Spleen (tissue), 13 donors: Measurements from ENCODE around the gene TAF1D. TPM values are rescaled to one million over a fixed set of nuclear protein-coding genes. Genes with fewer than 3 reads are reported as not detected.

Experiments
- DNase-seq: peaks from one replicate; pipeline ENCODE4 v3.0.0-alpha.2; 2020
- H3K27ac ChIP-seq, 8 donors: fragments of 200-600 bp; sonication (generic) in 7 of 8; 1 replicate in 4 of 8; 2 replicates in 4 of 8; pipeline versions ENCODE4 v1.5.0 to v1.8.0; 2016 to 2021; ENCODE audit warnings: inconsistent platforms in 4 of 8, mild to moderate bottlenecking in 4 of 8, moderate library complexity in 1 of 8
- H3K27me3 ChIP-seq, 7 donors: fragments of 200-600 bp; sonication (generic) in 6 of 7; replicated peaks in 1 of 7; 1 replicate in 4 of 7; 2 replicates in 3 of 7; pipeline versions ENCODE4 v1.5.0 to v1.8.0; 2016 to 2021; ENCODE audit warnings: inconsistent platforms in 3 of 7, mild to moderate bottlenecking in 1 of 7
- H3K36me3 ChIP-seq, 6 donors: fragments of 200-600 bp; sonication (generic) in 5 of 6; 1 replicate in 4 of 6; 2 replicates in 2 of 6; pipeline versions ENCODE4 v1.5.0 to v1.8.0; 2016 to 2021; ENCODE audit warnings: inconsistent platforms in 2 of 6
- H3K4me1 ChIP-seq, 6 donors: fragments of 200-600 bp; sonication (generic) in 5 of 6; 1 replicate in 3 of 6; 2 replicates in 3 of 6; pipeline versions ENCODE4 v1.5.0 to v1.8.0; 2016 to 2021; ENCODE audit warnings: inconsistent platforms in 3 of 6
- H3K4me3 ChIP-seq, 8 donors: fragments of 200-600 bp; sonication (generic) in 7 of 8; 1 replicate in 4 of 8; 2 replicates in 4 of 8; pipeline versions ENCODE4 v1.5.0 to v1.8.0; 2016 to 2021; ENCODE audit warnings: inconsistent platforms in 4 of 8, mild to moderate bottlenecking in 4 of 8, moderate library complexity in 2 of 8
- H3K9me3 ChIP-seq, 8 donors: fragments of 200-600 bp; sonication (generic) in 7 of 8; 1 replicate in 4 of 8; 2 replicates in 4 of 8; pipeline versions ENCODE4 v1.5.0 to v1.8.0; 2016 to 2021; ENCODE audit warnings: inconsistent platforms in 4 of 8
- CTCF ChIP-seq, 11 experiments: fragments of 200-600 bp in 7 of 11; fragments of 450-650 bp in 4 of 11; sonication (generic) in 4 of 11; IDR thresholded peaks in 8 of 11; conservative IDR thresholded peaks in 3 of 11; 1 replicate in 7 of 11; 2 replicates in 4 of 11; pipeline versions ENCODE4 v1.4.0 to v1.8.0; 2016 to 2021; ENCODE audit warnings: antibody characterized with exemption in 11 of 11, inconsistent platforms in 4 of 11, mild to moderate bottlenecking in 1 of 11
- POLR2A ChIP-seq, 3 donors: fragments of 450-650 bp; IDR thresholded peaks; one replicate each; pipeline ENCODE4 v1.5.1; 2017; ENCODE audit warnings: antibody characterized with exemption in 3 of 3, mild to moderate bottlenecking in 1 of 3
- POLR2AphosphoS5 ChIP-seq, 3 donors: sonication (generic); formaldehyde crosslinking; IDR thresholded peaks; one replicate each; pipeline ENCODE4 v1.5.1; 2017; ENCODE audit warnings: antibody characterized with exemption in 3 of 3
- WGBS, 5 donors: extraction: QIAGEN DNeasy Blood & Tissue Kit in 3 of 5; methylation state at CpG; one replicate each; pipeline versions ENCODE4 v1.1.5 to v1.1.7; 2013 to 2018; 5-methylcytosine and 5-hydroxymethylcytosine counted together
- intact Hi-C: fragments of 100-400 bp; cut with DNase I; formaldehyde crosslinking; loops from one replicate; pipeline ENCODE4 v1.15.0; 2023; ENCODE audit warnings: low total_unique reads
- long read RNA-seq, 2 donors: transcript quantifications; one replicate each; lab custom pipeline, GENCODE V29; 2026
- polyA plus RNA-seq, 3 donors: library from polyadenylated mRNA; stranded (reverse); fragments of 200-250 nt; gene quantifications; one replicate each; pipeline ENCODE4 v1.2.1, GENCODE V29; 2013
- total RNA-seq, 7 donors: library from RNA; depleted of rRNA in 3 of 7; stranded (reverse); fragments of >200 nt in 3 of 7; fragmentation: NEBNext Ultra II Directional in 4 of 7; extraction: Animal tissue kit (Norgen Biotek cat#: 25700) in 4 of 7; gene quantifications; one replicate each; pipeline versions ENCODE4 v1.1.0 to v1.2.1, GENCODE V29; 2016 to 2021
- donor health status: healthy with polysubstance abuse.
- donor health status: DM: no; HTN: no; CAD: no; lungs with moderate emphysema.
- donor health status: DM: no; HTN: no; CAD: no.
- donor health status: Bipolar disorder and iron deficiency.
- donor health status: healthy.
- donor health status: DM: no; HTN: no; CAD: no.
- donor health status: DM: yes; HTN: yes; CAD: no.

Gene TAF1D
- 100 to 1,000 TPM in 6 of 7 donors, 10 to 100 TPM in 1; 99.4 to 244 (median 115) TPM for total RNA-seq
- polyA plus RNA-seq, result 100 to 1,000 TPM; 127 to 174 (median 140) TPM
- long read RNA-seq, donor 1, partial matches to known transcripts, result 19 of 23 reads
- long read RNA-seq, donor 1, other reads (novel, unspliced or antisense), result 0 of 23 reads
- long read RNA-seq, donor 2, partial matches to known transcripts, result 15 of 17 reads
- long read RNA-seq, donor 2, other reads (novel, unspliced or antisense), result 0 of 17 reads

- Histone ChIP-seq H3K9me3 (no peaks in the 10 kb centered on the region), H3K4me3 (peak within 1 kb of the TSS; percentile 74 to 90 (median 86)), H3K27ac (peak within 1 kb of the TSS; percentile 84 to 97 (median 96)), H3K36me3 (peaks cover 0 to 45% (median 25%) of the 10 kb centered on the region in 6 donors), H3K27me3 (no peaks in the 10 kb centered on the region), H3K4me1 (peaks cover 25 to 86% (median 59%) of the 10 kb centered on the region in 6 donors)
- intact Hi-C loops, result loop anchor here (5.0 kb wide), 1 partner anchor 51 kb away; no protein-coding TSS in a partner anchor
- DNase-seq, result peak; percentile 99
- 0 to 1% (median 0%) methylated on average over 45 to 65 of the region's 65 CpGs for WGBS, 5 donors
- TF ChIP-seq POLR2A (IDR thresholded peaks at IDR 0.05) (peak; percentile 73 to 88 (median 82)), POLR2AphosphoS5 (IDR thresholded peaks at IDR 0.05) (peak; percentile 92 to 99 (median 97)), CTCF (IDR thresholded peaks at IDR 0.05 in 8 of 11, conservative IDR thresholded peaks at IDR 0.05 in 3 of 11) (peak in 7 of 11 experiments; percentile 11 to 53 (median 30))
These were observed at the start of gene TAF1D, which contains the start of gene C11orf54 for GRCh38 chr11:93741094-93741881. TSS of gene TAF1D (minus strand) at chr11:93741495. CDS start at chr11:93739304, 2,191 bp downstream. TSS of gene C11orf54 (plus strand) at chr11:93741672. CDS start at chr11:93747394, 5,722 bp downstream.

GRCh38 chr11:93784935-93785360 lies 43.7 kb upstream of the TAF1D start:
- Histone ChIP-seq H3K36me3 (peaks cover 0 to 35% (median 18%) of the 10 kb centered on the region in 6 donors), H3K4me3 (peak overlapping the region; percentile 81 to 99 (median 89)), H3K27ac (peak overlapping the region; percentile 91 to 98 (median 95)), H3K4me1 (peaks cover 19 to 58% (median 34%) of the 10 kb centered on the region in 6 donors), H3K27me3 (no peaks in the 10 kb centered on the region), H3K9me3 (no peaks in the 10 kb centered on the region)
- no peak for TF ChIP-seq POLR2A (IDR thresholded peaks at IDR 0.05)
- no peak for TF ChIP-seq CTCF (IDR thresholded peaks at IDR 0.05 in 8 of 11, conservative IDR thresholded peaks at IDR 0.05 in 3 of 11)
- no peak for TF ChIP-seq POLR2AphosphoS5 (IDR thresholded peaks at IDR 0.05)
- no peak for DNase-seq
- intact Hi-C loops, result no loop called here
- 0% methylated on average over 13 of the region's 13 CpGs for WGBS, 5 donors

- peak; percentile 97 for DNase-seq
- TF ChIP-seq POLR2A (IDR thresholded peaks at IDR 0.05) (peak in 1 of 3 donors; percentile 55), POLR2AphosphoS5 (IDR thresholded peaks at IDR 0.05) (peak; percentile 90 to 96 (median 93)), CTCF (IDR thresholded peaks at IDR 0.05 in 8 of 11, conservative IDR thresholded peaks at IDR 0.05 in 3 of 11) (peak; percentile 28 to 72 (median 52))
- no peaks in the 10 kb centered on the region for H3K27me3 ChIP-seq
- no peaks in the 10 kb centered on the region for H3K9me3 ChIP-seq
- peaks cover 19 to 58% (median 34%) of the 10 kb centered on the region in 6 donors for H3K4me1 ChIP-seq
- peak within 1 kb of the TSS; percentile 91 to 98 (median 95) for H3K27ac ChIP-seq
- H3K4me3 ChIP-seq, result peak within 1 kb of the TSS; percentile 81 to 99 (median 89)
- 0% methylated on average over 10 to 72 of the region's 72 CpGs for WGBS, 5 donors
- H3K36me3 ChIP-seq, result peaks cover 0 to 29% (median 13%) of the 10 kb centered on the region in 6 donors
- intact Hi-C loops, result no loop called here
These were observed 43.0 kb upstream of the TAF1D start, which contains the start of gene MED17 for GRCh38 chr11:93784145-93784934. TSS of gene MED17 (plus strand) at chr11:93784282. CDS start at chr11:93784514, 232 bp downstream.
